ENCODE results near the gene SLC24A5. TPM values are rescaled to one million over a fixed set of nuclear protein-coding genes. Genes with fewer than 3 reads are reported as not detected.

Gene SLC24A5
- total RNA-seq, 1 experiment from 2014 or later, result not detected

DNA sequence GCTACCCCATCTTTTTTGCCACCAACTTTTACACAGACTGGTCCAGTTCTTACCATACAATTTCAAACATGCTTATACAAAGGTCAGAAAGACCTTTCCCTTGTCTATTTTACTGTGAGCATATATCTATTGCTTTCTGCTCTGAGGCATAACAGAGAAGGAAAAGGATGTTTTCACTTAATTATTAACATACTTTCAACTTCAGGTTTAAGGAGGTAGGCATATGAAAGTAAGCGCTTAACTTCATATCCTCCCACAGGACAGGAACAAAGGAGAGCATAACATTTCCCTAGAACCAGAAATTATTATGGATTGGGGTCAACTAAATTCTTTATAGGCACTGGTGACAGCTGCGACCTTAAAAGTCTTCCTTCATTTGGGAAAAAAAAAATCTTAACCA, 56.2 kb downstream of the SLC24A5 start:
- ChIA-PET POLR2A (no interaction called here), CTCF (no interaction called here)
- H3K4me1 Mint-ChIP-seq (ENCODE audit: low read depth, unreplicated experiment), result no peaks in the 10 kb centered on the region
- no peak overlapping the region for H3K27ac Mint-ChIP-seq (ENCODE audit: unreplicated experiment)
- DNase-seq, result no peak
- no peaks in the 10 kb centered on the region for H3K9me3 ChIP-seq
- peak overlapping the region; percentile 61; the same call in 1 of the 2 replicates for H3K4me3 ChIP-seq (ENCODE audit: low read depth, low read length)
- no peaks in the 10 kb centered on the region for H3K9me3 Mint-ChIP-seq (ENCODE audit: unreplicated experiment)
- H3K36me3 ChIP-seq (ENCODE audit: control insufficient read depth, insufficient read depth, low read length), result no peaks in the 10 kb centered on the region
- no peaks in the 10 kb centered on the region for H3K27me3 ChIP-seq (replicated peaks; ENCODE audit: control insufficient read depth, insufficient read depth, low read length)
- peaks cover 3% of the 10 kb centered on the region for H3K27me3 Mint-ChIP-seq (ENCODE audit: insufficient read depth, unreplicated experiment)
- 0 out of 2 replicates have a peak, but pooled peaks cover 7% of the 10 kb centered on the region for H3K4me1 ChIP-seq
- intact Hi-C loops (cut with micrococcal nuclease; ENCODE audit: unreplicated experiment), result no loop called here
- H3K36me3 Mint-ChIP-seq (ENCODE audit: insufficient read depth, unreplicated experiment), result no peaks in the 10 kb centered on the region
- TF ChIP-seq, protein P1, sequence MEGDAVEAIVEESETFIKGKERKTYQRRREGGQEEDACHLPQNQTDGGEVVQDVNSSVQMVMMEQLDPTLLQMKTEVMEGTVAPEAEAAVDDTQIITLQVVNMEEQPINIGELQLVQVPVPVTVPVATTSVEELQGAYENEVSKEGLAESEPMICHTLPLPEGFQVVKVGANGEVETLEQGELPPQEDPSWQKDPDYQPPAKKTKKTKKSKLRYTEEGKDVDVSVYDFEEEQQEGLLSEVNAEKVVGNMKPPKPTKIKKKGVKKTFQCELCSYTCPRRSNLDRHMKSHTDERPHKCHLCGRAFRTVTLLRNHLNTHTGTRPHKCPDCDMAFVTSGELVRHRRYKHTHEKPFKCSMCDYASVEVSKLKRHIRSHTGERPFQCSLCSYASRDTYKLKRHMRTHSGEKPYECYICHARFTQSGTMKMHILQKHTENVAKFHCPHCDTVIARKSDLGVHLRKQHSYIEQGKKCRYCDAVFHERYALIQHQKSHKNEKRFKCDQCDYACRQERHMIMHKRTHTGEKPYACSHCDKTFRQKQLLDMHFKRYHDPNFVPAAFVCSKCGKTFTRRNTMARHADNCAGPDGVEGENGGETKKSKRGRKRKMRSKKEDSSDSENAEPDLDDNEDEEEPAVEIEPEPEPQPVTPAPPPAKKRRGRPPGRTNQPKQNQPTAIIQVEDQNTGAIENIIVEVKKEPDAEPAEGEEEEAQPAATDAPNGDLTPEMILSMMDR (IDR thresholded peaks at IDR 0.05; ENCODE audit: insufficient read depth in 1 of 2, low read depth in 1 of 2, low read length in 1 of 2, severe bottlenecking in 1 of 2, unreplicated experiment in 1 of 2), result no peak
- H3K4me3 Mint-ChIP-seq (ENCODE audit: unreplicated experiment), result peak overlapping the region; percentile 75
- TSS peak; percentile 52 for BruUV-seq (replicated peaks)

GRCh38 chr15:48177383-48177765, 56.6 kb downstream of the SLC24A5 start:
- H3K27ac Mint-ChIP-seq (ENCODE audit: unreplicated experiment), result no peak overlapping the region
- no peaks in the 10 kb centered on the region for H3K9me3 Mint-ChIP-seq (ENCODE audit: unreplicated experiment)
- no TSS peak for BruUV-seq (replicated peaks)
- no peaks in the 10 kb centered on the region for H3K36me3 ChIP-seq (ENCODE audit: control insufficient read depth, insufficient read depth, low read length)
- no peaks in the 10 kb centered on the region for H3K27me3 ChIP-seq (replicated peaks; ENCODE audit: control insufficient read depth, insufficient read depth, low read length)
- 0 out of 2 replicates have a peak, but pooled peaks cover 7% of the 10 kb centered on the region for H3K4me1 ChIP-seq
- TF ChIP-seq, protein P1 (IDR thresholded peaks at IDR 0.05; ENCODE audit: insufficient read depth in 1 of 2, low read depth in 1 of 2, low read length in 1 of 2, severe bottlenecking in 1 of 2, unreplicated experiment in 1 of 2), result no peak
- H3K4me1 Mint-ChIP-seq (ENCODE audit: low read depth, unreplicated experiment), result no peaks in the 10 kb centered on the region
- no peaks in the 10 kb centered on the region for H3K36me3 Mint-ChIP-seq (ENCODE audit: insufficient read depth, unreplicated experiment)
- no peak for DNase-seq
- no peaks in the 10 kb centered on the region for H3K9me3 ChIP-seq
- CTCF ChIA-PET, result no interaction called here
- intact Hi-C loops (cut with micrococcal nuclease; ENCODE audit: unreplicated experiment), result no loop called here
- peaks cover 4% of the 10 kb centered on the region for H3K27me3 Mint-ChIP-seq (ENCODE audit: insufficient read depth, unreplicated experiment)
- H3K4me3 Mint-ChIP-seq (ENCODE audit: unreplicated experiment), result peak overlapping the region; percentile 75
- peak overlapping the region; percentile 61 for H3K4me3 ChIP-seq (ENCODE audit: low read depth, low read length)
- POLR2A ChIA-PET, result interaction anchor here (0.6 kb wide), 2 partner anchors 16 to 153 kb away, joined by 3 read pairs; no protein-coding TSS in a partner anchor

- Histone ChIP-seq H3K9me3 (no peaks in the 10 kb centered on the region), H3K36me3 (ENCODE audit: control insufficient read depth, insufficient read depth, low read length) (no peaks in the 10 kb centered on the region), H3K4me3 (ENCODE audit: low read depth, low read length) (peak within 1 kb of the TSS; percentile 61), H3K27me3 (replicated peaks; ENCODE audit: control insufficient read depth, insufficient read depth, low read length) (no peaks in the 10 kb centered on the region), H3K4me1 (0 out of 2 replicates have a peak, but pooled peaks cover 7% of the 10 kb centered on the region)
- Mint-ChIP-seq H3K27me3 (ENCODE audit: insufficient read depth, unreplicated experiment) (peaks cover 4% of the 10 kb centered on the region), H3K27ac (ENCODE audit: unreplicated experiment) (no peak within 1 kb of the TSS), H3K36me3 (ENCODE audit: insufficient read depth, unreplicated experiment) (no peaks in the 10 kb centered on the region), H3K4me3 (ENCODE audit: unreplicated experiment) (peak within 1 kb of the TSS; percentile 75), H3K9me3 (ENCODE audit: unreplicated experiment) (no peaks in the 10 kb centered on the region), H3K4me1 (ENCODE audit: low read depth, unreplicated experiment) (no peaks in the 10 kb centered on the region)
- ChIA-PET POLR2A (interaction anchor here (0.6 to 1.0 kb wide), 3 partner anchors 9 to 152 kb away, joined by 3 read pairs; no protein-coding TSS in a partner anchor), CTCF (no interaction called here)
- BruUV-seq (replicated peaks), result no TSS peak
- peak; percentile 80 to 85 for DNase-seq
- intact Hi-C loops (cut with micrococcal nuclease; ENCODE audit: unreplicated experiment), result no loop called here
- TF ChIP-seq, protein P1 (IDR thresholded peaks at IDR 0.05; ENCODE audit: insufficient read depth in 1 of 2, low read depth in 1 of 2, low read length in 1 of 2, severe bottlenecking in 1 of 2, unreplicated experiment in 1 of 2), result no peak
Measured at GRCh38 chr15:48177766-48178647, 57.2 kb downstream of the SLC24A5 start, which contains the start of gene MYEF2. MYEF2 (minus strand) TSS chr15:48178295; CDS start chr15:48178237, 58 bp downstream.
